Keratinocyte (primary cell): Measurements from ENCODE around the gene INPP5B.

Experiments
- CTCF ChIP-seq, 3 experiments: IDR thresholded peaks in 1 of 3; conservative IDR thresholded peaks in 1 of 3; optimal IDR thresholded peaks in 1 of 3; 2 replicates in 2 of 3; 3 replicates in 1 of 3; pipeline versions ENCODE3 to v1.5.1; 2011; ENCODE audit warnings: low read length in 3 of 3, mild to moderate bottlenecking in 3 of 3, moderate library complexity in 2 of 3, control low read depth in 1 of 3, inconsistent platforms in 1 of 3; ENCODE audit not compliant: insufficient read depth in 2 of 3; ENCODE audit errors: extremely low read depth in 1 of 3
- EZH2 ChIP-seq: IDR thresholded peaks from one replicate; pipeline ENCODE4 v1.6.1; 2012; ENCODE audit warnings: inconsistent platforms, mild to moderate bottlenecking, low read length, moderate library complexity

- TF ChIP-seq CTCF (optimal IDR thresholded peaks at IDR 0.05 in 1 of 3, IDR thresholded peaks at IDR 0.05 in 1 of 3, conservative IDR thresholded peaks at IDR 0.05 in 1 of 3; ENCODE audit: extremely low read depth in 1 of 3, insufficient read depth in 2 of 3, low read length in 3 of 3) (no peak), EZH2 (no peak)
Measured at GRCh38 chr1:37822906-37823815, 123.7 kb downstream of the INPP5B start.
